ENCODE data around the gene NRDE2.

The NRDE2 gene

GRCh38 chr14:90273532-90273931, 58.2 kb downstream of the NRDE2 start:
- POLR2A ChIA-PET, result no interaction called here
- CTCF ChIA-PET, result no interaction called here
- no peaks in the 10 kb centered on the region for H3K4me1 ChIP-seq (ENCODE audit: control insufficient read depth, insufficient read depth, low read length)
- no peaks in the 10 kb centered on the region for H3K9me3 ChIP-seq (ENCODE audit: control insufficient read depth, insufficient read depth, low read depth, low read length)
- peaks cover 34 to 88% of the 10 kb centered on the region in 2 experiments for H3K36me3 ChIP-seq (ENCODE audit: control insufficient read depth in 2 of 2, insufficient read depth in 1 of 2, low read length in 2 of 2)
- no peak overlapping the region for H3K4me3 ChIP-seq (ENCODE audit: low read depth, low read length)
- H3K27ac ChIP-seq (ENCODE audit: extremely low read depth, low read depth, low read length), result no peak overlapping the region
- TF ChIP-seq MZF1 (tag by site-specific recombination; IDR thresholded peaks at IDR 0.05; ENCODE audit: borderline replicate concordance) (no peak), ZNF654 (tag by site-specific recombination; IDR thresholded peaks at IDR 0.05; ENCODE audit: low read depth) (no peak), ZNF148 (tag by site-specific recombination; IDR thresholded peaks at IDR 0.05; ENCODE audit: borderline replicate concordance) (no peak), ZNF560 (tag by site-specific recombination; IDR thresholded peaks at IDR 0.05; ENCODE audit: borderline replicate concordance) (no peak), SETDB1 (IDR thresholded peaks at IDR 0.05; ENCODE audit: insufficient read length, low read length) (no peak), ZFP37 (tag by site-specific recombination; IDR thresholded peaks at IDR 0.05) (no peak), ZBTB17 (tag by site-specific recombination; IDR thresholded peaks at IDR 0.05) (no peak), ZNF302 (tag by site-specific recombination; IDR thresholded peaks at IDR 0.05; ENCODE audit: low read depth) (no peak), ZNF513 (tag by site-specific recombination; IDR thresholded peaks at IDR 0.05) (no peak), ZFP3 (tag by site-specific recombination; IDR thresholded peaks at IDR 0.05; ENCODE audit: low read depth) (no peak)

- no peak for TF ChIP-seq ZNF623 (tag by site-specific recombination; IDR thresholded peaks at IDR 0.05)
- no peak for TF ChIP-seq ZNF292 (tag by site-specific recombination; IDR thresholded peaks at IDR 0.05; ENCODE audit: borderline replicate concordance, low read depth)
- TF ChIP-seq GLIS1 (tag by site-specific recombination; IDR thresholded peaks at IDR 0.05), result no peak
- no peak for TF ChIP-seq ZNF571 (tag by site-specific recombination; IDR thresholded peaks at IDR 0.05)
- TF ChIP-seq ZNF501 (tag by site-specific recombination; IDR thresholded peaks at IDR 0.05), result no peak
- no peak for TF ChIP-seq PATZ1 (tag by site-specific recombination; IDR thresholded peaks at IDR 0.05)
- TF ChIP-seq ZNF76 (tag by site-specific recombination; IDR thresholded peaks at IDR 0.05; ENCODE audit: borderline replicate concordance, low read depth), result no peak
- no peak for TF ChIP-seq SCRT2 (tag by site-specific recombination; IDR thresholded peaks at IDR 0.05)
- TF ChIP-seq ZNF843 (tag by site-specific recombination; IDR thresholded peaks at IDR 0.05), result no peak
- TF ChIP-seq ZNF302 (tag by site-specific recombination; IDR thresholded peaks at IDR 0.05; ENCODE audit: low read depth), result no peak
- no peak for TF ChIP-seq ZXDB (tag by site-specific recombination; IDR thresholded peaks at IDR 0.05)
- no peak for TF ChIP-seq REST (tag by site-specific recombination; IDR thresholded peaks at IDR 0.05)
- TF ChIP-seq ZBTB20 (tag by site-specific recombination; IDR thresholded peaks at IDR 0.05), result no peak
- no peak for TF ChIP-seq ZFHX2 (tag by site-specific recombination; conservative IDR thresholded peaks at IDR 0.05)
- no peak for TF ChIP-seq ZNF239 (tag by site-specific recombination; IDR thresholded peaks at IDR 0.05)
- no peak for TF ChIP-seq GLI4 (tag by site-specific recombination; IDR thresholded peaks at IDR 0.05)
- TF ChIP-seq ZNF354C (tag by site-specific recombination; IDR thresholded peaks at IDR 0.05; ENCODE audit: borderline replicate concordance, low read depth), result no peak
- TF ChIP-seq ZNF600 (tag by site-specific recombination; IDR thresholded peaks at IDR 0.05), result no peak
- TF ChIP-seq ZNF112 (tag by site-specific recombination; IDR thresholded peaks at IDR 0.05), result no peak
- Histone ChIP-seq H3K9me3 (ENCODE audit: control insufficient read depth, insufficient read depth, low read depth, low read length) (no peaks in the 10 kb centered on the region), H3K36me3 (ENCODE audit: control insufficient read depth in 2 of 2, insufficient read depth in 1 of 2, low read length in 2 of 2) (peaks cover 37 to 88% of the 10 kb centered on the region in 2 experiments), H3K4me1 (ENCODE audit: control insufficient read depth, insufficient read depth, low read length) (no peaks in the 10 kb centered on the region), H3K27ac (ENCODE audit: extremely low read depth, low read depth, low read length) (no peak overlapping the region), H3K4me3 (ENCODE audit: low read depth, low read length) (no peak overlapping the region)
- ChIA-PET CTCF (interaction anchor here (0.6 kb wide), 1 partner anchor 61 kb away, joined by 3 read pairs; no protein-coding TSS in a partner anchor), POLR2A (no interaction called here)
Measured at GRCh38 chr14:90272523-90272922, 59.2 kb downstream of the NRDE2 start.
